SK-N-SH treated with all-trans-retinoic acid at 6 μM for 48 hours (cell line): ENCODE measurements around the gene PER2.

Source experiments
- BACH2 ChIP-seq: fragments of 250-450 bp; sonication (Bioruptor Pico); IDR thresholded peaks from 2 replicates; pipeline ENCODE4 v1.9.0; 2021; ENCODE audit warnings: mild to moderate bottlenecking, borderline replicate concordance
- CSDC2 ChIP-seq: fragments of 250-450 bp; sonication (Bioruptor Pico); IDR thresholded peaks from 2 replicates; pipeline ENCODE4 v1.5.0; 2020; ENCODE audit warnings: mild to moderate bottlenecking, moderate library complexity
- PPARA ChIP-seq: fragments of 250-450 bp; sonication (Bioruptor Pico); IDR thresholded peaks from 2 replicates; pipeline ENCODE4 v1.5.0; 2020; ENCODE audit warnings: mild to moderate bottlenecking, borderline replicate concordance
- RARB ChIP-seq: fragments of 250-450 bp; sonication (Bioruptor Pico); IDR thresholded peaks from 2 replicates; pipeline ENCODE4 v1.8.0; 2021; ENCODE audit warnings: mild to moderate bottlenecking, moderate library complexity
- ZC3H10 ChIP-seq: fragments of 250-450 bp; sonication (Bioruptor Pico); IDR thresholded peaks from 2 replicates; pipeline ENCODE4 v1.5.1; 2021; ENCODE audit warnings: mild to moderate bottlenecking, moderate library complexity
- ZFP3 ChIP-seq: fragments of 250-450 bp; sonication (Bioruptor Pico); IDR thresholded peaks from 2 replicates; pipeline ENCODE4 v1.5.0; 2020; ENCODE audit warnings: mild to moderate bottlenecking, moderate library complexity
- ZNF565 ChIP-seq: fragments of 450-650 bp; formaldehyde crosslinking; conservative IDR thresholded peaks from 2 replicates; pipeline ENCODE4 v1.5.0; 2020; ENCODE audit warnings: low read depth, mild to moderate bottlenecking, moderate library complexity
- ZNF70 ChIP-seq: fragments of 450-650 bp; formaldehyde crosslinking; IDR thresholded peaks from 2 replicates; pipeline ENCODE4 v1.5.0; 2020; ENCODE audit warnings: mild to moderate bottlenecking, moderate library complexity
- TF ChIP-seq, protein P1 (sequence below): fragments of 250-450 bp; sonication (Bioruptor Pico); IDR thresholded peaks from 2 replicates; pipeline ENCODE4 v1.8.0; 2020; ENCODE audit warnings: mild to moderate bottlenecking, moderate library complexity, borderline replicate concordance

DNA sequence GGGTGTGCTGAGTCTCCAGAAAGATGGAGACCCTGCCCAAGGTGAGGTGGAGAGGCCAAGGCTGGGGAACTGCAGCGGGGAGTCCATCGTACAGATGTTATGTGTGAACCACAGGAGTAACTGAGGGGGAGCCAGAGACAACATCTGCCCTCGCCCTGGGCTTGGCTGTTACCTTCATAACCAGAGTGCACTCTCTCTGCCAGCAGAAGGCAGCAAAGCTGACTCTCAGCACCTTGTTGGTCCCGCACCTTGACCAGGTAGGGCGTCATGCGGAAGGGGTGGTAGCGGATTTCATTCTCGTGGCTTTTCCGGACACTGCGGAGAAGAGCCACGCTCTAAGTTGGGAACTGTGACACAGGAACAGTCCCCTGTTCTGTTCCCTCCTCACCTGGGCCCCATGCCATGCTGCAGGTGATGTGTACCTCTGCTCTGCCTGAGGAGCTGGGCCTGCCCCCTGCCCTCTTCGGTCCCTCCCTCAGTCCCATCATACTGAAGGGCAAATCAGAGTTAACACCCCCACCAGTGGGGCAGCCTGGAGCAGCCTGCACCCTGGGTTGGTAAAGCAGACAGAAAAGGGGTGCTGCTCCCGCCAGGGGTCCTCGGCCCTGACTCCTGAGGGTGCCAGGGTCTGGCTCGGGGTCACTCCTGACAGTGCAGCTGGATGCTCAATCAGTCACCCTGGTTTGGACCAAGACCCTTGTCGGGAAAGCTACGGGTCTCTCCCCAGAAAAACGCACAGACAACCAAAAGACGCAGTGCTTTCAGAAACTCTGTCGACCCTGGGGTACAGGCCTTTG, 20.3 kb downstream of the PER2 start:
- TF ChIP-seq PPARA (CRISPR knock-in tag): no peak
- TF ChIP-seq, protein P1, sequence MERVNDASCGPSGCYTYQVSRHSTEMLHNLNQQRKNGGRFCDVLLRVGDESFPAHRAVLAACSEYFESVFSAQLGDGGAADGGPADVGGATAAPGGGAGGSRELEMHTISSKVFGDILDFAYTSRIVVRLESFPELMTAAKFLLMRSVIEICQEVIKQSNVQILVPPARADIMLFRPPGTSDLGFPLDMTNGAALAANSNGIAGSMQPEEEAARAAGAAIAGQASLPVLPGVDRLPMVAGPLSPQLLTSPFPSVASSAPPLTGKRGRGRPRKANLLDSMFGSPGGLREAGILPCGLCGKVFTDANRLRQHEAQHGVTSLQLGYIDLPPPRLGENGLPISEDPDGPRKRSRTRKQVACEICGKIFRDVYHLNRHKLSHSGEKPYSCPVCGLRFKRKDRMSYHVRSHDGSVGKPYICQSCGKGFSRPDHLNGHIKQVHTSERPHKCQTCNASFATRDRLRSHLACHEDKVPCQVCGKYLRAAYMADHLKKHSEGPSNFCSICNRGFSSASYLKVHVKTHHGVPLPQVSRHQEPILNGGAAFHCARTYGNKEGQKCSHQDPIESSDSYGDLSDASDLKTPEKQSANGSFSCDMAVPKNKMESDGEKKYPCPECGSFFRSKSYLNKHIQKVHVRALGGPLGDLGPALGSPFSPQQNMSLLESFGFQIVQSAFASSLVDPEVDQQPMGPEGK: no peak
- no peak for TF ChIP-seq ZC3H10 (CRISPR knock-in tag)
- TF ChIP-seq ZNF70 (CRISPR knock-in tag): no peak
- TF ChIP-seq RARB: no peak
- TF ChIP-seq ZNF565 (CRISPR knock-in tag): no peak
- TF ChIP-seq BACH2 (CRISPR knock-in tag): no peak
- TF ChIP-seq ZFP3 (CRISPR knock-in tag): no peak
- TF ChIP-seq CSDC2 (CRISPR knock-in tag): no peak
